Left renal pelvis (tissue), 4 donors: ENCODE data around the gene KRT222. TPM values are rescaled to one million over a fixed set of nuclear protein-coding genes. Genes with fewer than 3 reads are reported as not detected.

Experiments
- DNase-seq, 4 donors: peaks; one replicate each; pipeline ENCODE4 v3.0.0-alpha.2; 2013; ENCODE audit warnings: low read depth in 4 of 4, low spot score in 3 of 4
- polyA plus RNA-seq, 4 donors: library from polyadenylated mRNA; unstranded; fragments of 120-200 nt; gene quantifications; one replicate each; pipeline ENCODE4 v1.2.1, GENCODE V29; 2013; ENCODE audit not compliant: insufficient read length in 4 of 4

Gene KRT222
- polyA plus RNA-seq, 4 donors = 0.09 to 1.7 (median 0.24) TPM

- DNase-seq = no peak
Observed at GRCh38 chr17:40616592-40616991, 48.4 kb downstream of the KRT222 start.

DNA sequence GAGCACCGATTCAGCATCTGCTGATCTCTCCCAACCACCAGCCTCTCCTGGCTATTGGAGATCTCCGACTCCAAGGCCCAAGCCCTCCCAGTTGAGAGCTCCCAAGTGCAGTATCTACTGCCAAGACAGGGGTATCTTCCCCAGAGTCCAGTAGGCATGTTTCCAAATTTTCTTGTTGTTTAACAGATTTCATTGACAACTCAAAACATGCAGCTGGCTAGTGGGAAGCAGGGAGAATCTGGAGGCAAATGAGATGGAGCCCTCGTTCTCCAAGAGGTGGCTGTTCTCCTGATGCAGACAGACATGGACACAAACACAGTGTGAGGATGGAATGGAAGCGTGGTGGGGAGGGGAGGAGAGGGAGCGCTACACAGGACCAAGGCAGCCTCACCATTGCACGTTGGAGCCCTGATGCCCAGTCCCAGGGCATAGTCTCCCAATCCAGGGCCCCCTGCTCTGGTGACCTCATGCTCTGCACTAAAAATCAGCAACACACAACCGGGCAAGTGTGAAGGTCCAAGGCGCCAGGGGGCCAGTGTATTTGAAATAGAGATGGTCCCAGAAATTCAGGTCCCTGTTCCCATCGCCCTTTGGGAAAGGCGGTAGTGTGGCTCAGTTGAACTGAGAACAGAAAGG, 49.0 kb downstream of the KRT222 start:
- DNase-seq = no peak

DNA sequence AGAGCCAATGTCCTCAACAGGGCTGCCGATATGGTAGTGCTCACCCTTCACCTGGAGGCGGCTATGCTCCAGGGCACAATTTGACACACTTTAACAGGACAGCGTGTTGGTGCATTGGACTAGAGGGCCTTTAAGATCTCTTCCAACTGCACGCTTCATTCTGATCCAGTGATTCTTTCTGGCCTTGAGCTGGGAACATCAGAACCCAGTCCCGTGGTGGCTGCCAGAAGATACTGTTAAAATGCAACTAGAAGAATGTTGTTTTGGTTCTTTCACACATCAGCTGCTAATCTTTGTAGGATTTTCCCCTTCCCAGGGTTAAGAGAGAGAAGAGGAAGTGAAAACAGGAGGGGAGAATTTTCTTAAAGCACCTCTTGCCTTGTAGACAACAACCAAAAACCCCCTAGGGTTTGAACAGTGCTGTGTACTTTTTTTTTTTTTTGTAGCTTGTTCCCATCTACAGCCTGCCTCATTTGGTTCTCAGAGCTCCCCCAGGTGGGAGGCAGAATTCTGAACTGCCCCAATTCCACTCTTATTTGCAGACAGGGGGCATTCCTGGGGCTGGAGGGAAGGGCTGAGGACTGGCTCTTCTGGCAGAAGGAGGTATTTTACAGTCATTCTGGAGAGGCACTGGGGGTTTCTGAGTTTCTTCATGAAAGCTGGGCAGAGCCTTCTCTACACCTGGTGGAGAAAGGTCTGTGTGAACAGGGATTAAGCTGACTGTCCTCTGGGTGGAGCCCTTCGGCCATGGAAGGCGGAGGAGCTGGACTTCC, 49.7 kb downstream of the KRT222 start:
- DNase-seq = peak in 1 of 4 donors; percentile 49

GRCh38 chr17:40614431-40615067, 50.4 kb downstream of the KRT222 start:
- no peak for DNase-seq

DNA sequence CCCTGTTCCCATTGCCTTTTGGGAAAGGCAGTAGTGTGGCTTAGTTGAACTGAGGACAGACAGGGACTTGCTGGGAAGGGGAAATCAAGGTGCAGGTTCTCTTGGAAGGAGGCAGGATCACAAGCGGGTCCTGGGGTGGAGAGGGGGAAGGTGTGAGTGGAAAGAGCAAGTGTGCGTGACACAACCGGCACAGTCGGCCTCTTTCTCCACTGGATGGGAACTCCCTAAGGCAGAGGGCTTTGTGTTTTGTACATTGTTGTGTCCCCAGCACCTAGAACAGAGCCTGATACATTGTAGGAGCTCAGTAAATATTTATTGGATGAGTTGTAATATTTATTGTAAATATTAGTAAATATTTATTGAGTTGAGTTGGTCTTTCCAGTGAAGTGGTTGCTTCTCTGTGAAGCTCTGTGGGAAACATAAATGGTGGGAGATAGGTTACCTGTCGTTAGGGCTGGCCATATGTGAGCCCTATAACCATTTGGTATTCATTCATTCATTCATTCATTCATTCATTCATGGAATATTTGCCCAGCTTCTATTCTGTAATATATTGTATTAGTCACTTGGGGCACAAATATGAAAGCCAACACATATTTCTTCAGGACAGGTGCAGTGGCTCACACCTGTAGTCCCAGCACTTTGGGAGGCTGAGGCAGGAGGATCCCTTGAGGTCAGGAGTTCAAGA, 51.4 kb downstream of the KRT222 start:
- no peak for DNase-seq

DNA sequence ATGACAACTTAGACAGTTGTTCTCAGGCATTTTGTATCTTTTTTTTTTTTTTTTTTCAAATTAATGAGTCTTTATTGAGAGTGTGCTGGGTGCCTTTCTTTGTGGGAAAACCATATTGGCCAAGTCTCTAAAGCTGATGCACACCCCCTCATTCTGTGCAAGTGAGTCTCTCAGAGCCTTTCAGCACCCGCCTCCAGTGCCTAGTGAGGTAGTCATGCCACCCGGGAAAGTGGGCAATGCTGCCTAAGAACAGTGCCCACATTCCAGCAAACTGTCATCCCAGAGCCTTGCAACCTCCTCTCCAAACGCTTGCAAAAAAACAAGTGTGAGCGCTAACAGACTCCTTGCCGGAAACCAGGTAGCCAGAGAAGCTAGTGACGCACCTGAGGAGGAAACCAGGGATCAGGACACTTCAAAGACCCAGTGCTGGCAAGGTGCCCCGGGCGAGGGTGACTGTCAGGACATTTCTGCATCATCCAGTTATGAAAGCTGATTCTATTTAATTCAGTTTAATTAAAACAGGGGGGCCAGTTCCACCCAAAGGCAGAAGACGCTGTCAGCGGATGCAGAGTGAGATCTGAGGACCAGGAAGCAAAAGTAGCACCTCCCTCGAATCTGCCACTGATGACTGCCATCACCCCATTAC, 52.3 kb downstream of the KRT222 start:
- no peak for DNase-seq

- no peak for DNase-seq
Observed at GRCh38 chr17:40611840-40612474, 53.0 kb downstream of the KRT222 start.

GRCh38 chr17:40610359-40610758, 54.6 kb downstream of the KRT222 start:
- DNase-seq = no peak

GRCh38 chr17:40608061-40608581, 56.9 kb downstream of the KRT222 start:
- no peak for DNase-seq

GRCh38 chr17:40607641-40608040, 57.3 kb downstream of the KRT222 start:
- DNase-seq = no peak

DNA sequence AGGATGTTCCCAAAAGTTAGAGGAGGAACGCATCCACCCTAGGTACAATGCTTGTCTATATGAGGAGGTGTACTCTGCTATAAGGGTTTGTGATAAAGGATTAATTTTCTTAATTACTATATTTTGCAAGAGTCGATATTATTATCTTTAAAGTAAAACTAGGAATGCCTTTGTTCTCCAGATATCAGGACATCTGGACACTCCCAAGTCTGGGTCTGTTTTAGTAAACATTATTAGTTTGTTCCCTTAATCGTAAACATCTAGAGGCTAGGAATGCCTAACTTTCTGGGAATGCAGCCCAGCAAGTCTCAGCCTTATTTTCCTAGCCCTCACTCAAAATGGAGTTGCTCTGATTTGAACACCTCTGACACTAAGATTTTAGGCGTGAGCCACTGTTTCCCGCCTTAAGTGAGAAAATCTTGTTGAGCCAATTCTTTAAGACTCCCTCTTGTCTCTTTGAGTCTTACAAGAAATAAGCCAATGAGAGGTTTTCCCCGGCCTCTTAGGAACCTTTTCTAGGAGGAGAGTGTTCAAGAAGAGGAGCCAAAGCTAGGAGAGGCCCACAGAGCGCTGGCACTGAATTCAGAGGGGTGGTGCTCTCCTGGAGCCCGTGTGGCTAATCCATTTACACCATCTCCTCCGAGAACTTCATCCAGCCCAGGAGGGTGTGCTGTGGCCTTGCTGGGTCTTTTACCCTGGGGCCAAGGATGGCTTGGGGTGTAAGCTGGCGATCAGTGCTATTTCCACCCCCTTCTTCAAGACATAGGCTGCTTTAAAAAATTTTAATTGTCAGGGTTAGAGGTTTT, 58.2 kb downstream of the KRT222 start:
- no peak for DNase-seq

- no peak for DNase-seq
Observed at GRCh38 chr17:40605306-40605705, 59.7 kb downstream of the KRT222 start.

Other genes starting within 250 kb of the KRT222 start
- gene TOP2A, start 247.3 kb downstream of the KRT222 start, polyA plus RNA-seq = 100 to 1,000 TPM; 162 to 190 (median 179) TPM
- 100 to 1,000 TPM; 297 to 669 (median 378) TPM for gene IGFBP4, start 221.7 kb downstream of the KRT222 start, polyA plus RNA-seq
- under 1 TPM; 0.06 to 0.26 (median 0.19) TPM for gene TNS4, start 163.6 kb downstream of the KRT222 start, polyA plus RNA-seq
- gene CCR7, start 99.7 kb downstream of the KRT222 start, polyA plus RNA-seq = under 1 TPM; 0.14 to 0.53 (median 0.44) TPM
- gene SMARCE1, start 17.4 kb downstream of the KRT222 start, polyA plus RNA-seq = 100 to 1,000 TPM; 247 to 327 (median 263) TPM
- gene KRT24, start 38.6 kb upstream of the KRT222 start, polyA plus RNA-seq = under 1 TPM in 1 of 4 donors, not detected in 3; 0.18 TPM
- under 1 TPM in 1 of 4 donors, not detected in 3; 0.68 TPM for gene KRT25, start 90.2 kb upstream of the KRT222 start, polyA plus RNA-seq
- not detected for gene KRT26, start 107.0 kb upstream of the KRT222 start, polyA plus RNA-seq
- gene KRT27, start 117.4 kb upstream of the KRT222 start, polyA plus RNA-seq = under 1 TPM in 2 of 4 donors, not detected in 2; 0.24 to 0.53 TPM
- under 1 TPM in 1 of 4 donors, not detected in 3; 0.19 TPM for gene KRT28, start 134.8 kb upstream of the KRT222 start, polyA plus RNA-seq
- gene KRT10, start 157.4 kb upstream of the KRT222 start, polyA plus RNA-seq = 10 to 100 TPM; 49.3 to 60.0 (median 58.1) TPM
- under 1 TPM in 2 of 4 donors, not detected in 2; 0.10 to 0.27 TPM for gene KRT12, start 202.0 kb upstream of the KRT222 start, polyA plus RNA-seq
- gene KRT20, start 220.1 kb upstream of the KRT222 start, polyA plus RNA-seq = 1 to 10 TPM in 1 of 4 donors, under 1 TPM in 2, not detected in 1; 0.09 to 2.0 (median 0.58) TPM